Neuronal stem cell (in vitro differentiated cells): ENCODE measurements around the gene LCA5L.

Experiments used
- DNase-seq: peaks from one replicate; pipeline ENCODE4 v3.0.0-alpha.2; 2013; ENCODE audit warnings: low spot score
- H2AFZ ChIP-seq: one replicate; pipeline ENCODE4 v1.6.1; 2013; ENCODE audit warnings: mild to moderate bottlenecking, low read length, inconsistent platforms
- H2AK5ac ChIP-seq: 2 replicates; pipeline ENCODE4 v1.6.1; 2013; ENCODE audit warnings: low read depth, mild to moderate bottlenecking, inconsistent platforms, low read length, moderate library complexity, mixed read lengths
- H2BK120ac ChIP-seq: 2 replicates; pipeline ENCODE4 v1.6.1; 2013; ENCODE audit warnings: low read depth, mild to moderate bottlenecking, inconsistent platforms, low read length, moderate library complexity, mixed read lengths
- H2BK12ac ChIP-seq: one replicate; pipeline ENCODE4 v1.6.1; 2013; ENCODE audit warnings: low read length, inconsistent platforms
- H2BK15ac ChIP-seq: 2 replicates; pipeline ENCODE4 v1.6.1; 2013; ENCODE audit warnings: mild to moderate bottlenecking, low read length, inconsistent platforms, mixed read lengths
- H2BK5ac ChIP-seq: one replicate; pipeline ENCODE4 v1.6.1; 2013; ENCODE audit warnings: inconsistent platforms, mild to moderate bottlenecking, low read length, moderate library complexity
- H3K14ac ChIP-seq: one replicate; pipeline ENCODE4 v1.6.1; 2013; ENCODE audit warnings: low read length, inconsistent platforms
- H3K18ac ChIP-seq: 2 replicates; pipeline ENCODE4 v1.6.1; 2013; ENCODE audit warnings: low read length, inconsistent platforms
- H3K23ac ChIP-seq: 2 replicates; pipeline ENCODE4 v1.6.1; 2013; ENCODE audit warnings: low read depth, mild to moderate bottlenecking, mixed read lengths, low read length, inconsistent platforms; ENCODE audit not compliant: poor library complexity
- H3K27ac ChIP-seq: replicated peaks from 3 replicates; pipeline ENCODE4 v1.5.1; 2013; ENCODE audit warnings: low read length, inconsistent platforms
- H3K27me3 ChIP-seq, 3 experiments: 2 replicates each; pipeline ENCODE4 v1.6.1; 2013; ENCODE audit warnings: low read length in 3 of 3, mild to moderate bottlenecking in 2 of 3, inconsistent platforms in 1 of 3, low read depth in 1 of 3, mixed read lengths in 1 of 3, moderate library complexity in 1 of 3; ENCODE audit not compliant: control insufficient read depth in 3 of 3, insufficient read depth in 3 of 3
- H3K36me3 ChIP-seq, 2 donors: replicated peaks in 1 of 2; 2 replicates each; pipeline ENCODE4 v1.6.1; 2013; ENCODE audit warnings: low read length in 2 of 2; ENCODE audit not compliant: control insufficient read depth in 2 of 2, insufficient read depth in 2 of 2
- H3K4ac ChIP-seq: 2 replicates; pipeline ENCODE4 v1.6.1; 2013; ENCODE audit warnings: inconsistent platforms, mild to moderate bottlenecking, low read length, moderate library complexity
- H3K4me1 ChIP-seq, 2 donors: 1 replicate in 1 of 2; 2 replicates in 1 of 2; pipeline ENCODE4 v1.6.1; 2013; ENCODE audit warnings: low read length in 2 of 2, low read depth in 1 of 2; ENCODE audit not compliant: control insufficient read depth in 2 of 2, insufficient read depth in 1 of 2
- H3K4me2 ChIP-seq: one replicate; pipeline ENCODE4 v1.6.1; 2013; ENCODE audit warnings: mild to moderate bottlenecking, low read length, inconsistent platforms; ENCODE audit not compliant: insufficient read depth, poor library complexity, severe bottlenecking
- H3K4me3 ChIP-seq, 2 donors: 2 replicates each; pipeline ENCODE4 v1.5.1; 2013; ENCODE audit warnings: low read length in 2 of 2, mild to moderate bottlenecking in 2 of 2, inconsistent platforms in 1 of 2, moderate library complexity in 1 of 2
- H3K79me1 ChIP-seq: one replicate; pipeline ENCODE4 v1.6.1; 2013; ENCODE audit warnings: low read depth, mild to moderate bottlenecking, inconsistent platforms, low read length, moderate library complexity
- H3K9ac ChIP-seq: one replicate; pipeline ENCODE4 v1.6.1; 2013; ENCODE audit warnings: mild to moderate bottlenecking, low read depth, low read length, inconsistent platforms; ENCODE audit not compliant: poor library complexity
- H3K9me3 ChIP-seq, 2 donors: replicated peaks in 1 of 2; 2 replicates each; pipeline versions ENCODE3 to v1.6.1; 2013; ENCODE audit warnings: low read length in 2 of 2, mild to moderate bottlenecking in 2 of 2, inconsistent platforms in 1 of 2, low read depth in 1 of 2, mixed read lengths in 1 of 2, moderate library complexity in 1 of 2; ENCODE audit not compliant: control insufficient read depth in 2 of 2, insufficient read depth in 1 of 2
- H4K8ac ChIP-seq: one replicate; pipeline ENCODE4 v1.6.1; 2013; ENCODE audit warnings: low read depth, mild to moderate bottlenecking, inconsistent platforms, low read length, moderate library complexity
- H4K91ac ChIP-seq: one replicate; pipeline ENCODE4 v1.6.1; 2013; ENCODE audit warnings: low read length, low read depth, mild to moderate bottlenecking, inconsistent platforms; ENCODE audit not compliant: poor library complexity
- WGBS, 2 donors: extraction: QIAGEN DNeasy Blood & Tissue Kit; methylation state at CpG; one replicate each; pipeline ENCODE4 v1.1.7; 2013; ENCODE audit warnings: missing lambda C conversion rate in 2 of 2, mixed read lengths in 1 of 2; ENCODE audit not compliant: insufficient read length in 2 of 2, insufficient replicate concordance in 1 of 2; ENCODE audit errors: extremely low coverage in 2 of 2; 5-methylcytosine and 5-hydroxymethylcytosine counted together

LCA5L gene

GRCh38 chr21:39364949-39365348 lies 80.6 kb downstream of the LCA5L start:
- Histone ChIP-seq H3K4ac (no peak overlapping the region), H3K18ac (no peak overlapping the region), H3K36me3 (no peaks in the 10 kb centered on the region), H3K9me3 (no peaks in the 10 kb centered on the region), H2BK120ac (no peak overlapping the region), H3K4me3 (no peak overlapping the region), H3K79me1 (no peaks in the 10 kb centered on the region), H2AFZ (no peak overlapping the region), H4K91ac (no peak overlapping the region), H3K9ac (no peak overlapping the region), H2AK5ac (no peak overlapping the region), H3K23ac (no peak overlapping the region), H2BK5ac (no peak overlapping the region), H4K8ac (no peak overlapping the region), H3K4me2 (no peak overlapping the region), H3K14ac (no peak overlapping the region), H3K27ac (no peak overlapping the region), H2BK15ac (no peak overlapping the region), H3K27me3 (peaks cover 0 to 8% (median 0%) of the 10 kb centered on the region in 3 experiments), H3K4me1 (no peaks in the 10 kb centered on the region), H2BK12ac (no peak overlapping the region)
- no CpG with 5 or more reads among the region's 4 CpGs for WGBS, 2 donors
- no peak for DNase-seq

- H4K91ac ChIP-seq = no peak overlapping the region
- no peak overlapping the region for H2AK5ac ChIP-seq
- H3K9me3 ChIP-seq = no peaks in the 10 kb centered on the region
- no peaks in the 10 kb centered on the region for H3K36me3 ChIP-seq
- H3K14ac ChIP-seq = no peak overlapping the region
- no CpG with 5 or more reads among the region's 6 CpGs for WGBS, 2 donors
- no peak overlapping the region for H3K18ac ChIP-seq
- no peak overlapping the region for H3K23ac ChIP-seq
- H3K79me1 ChIP-seq = no peaks in the 10 kb centered on the region
- no peak for DNase-seq
- no peaks in the 10 kb centered on the region for H3K4me1 ChIP-seq
- no peak overlapping the region for H3K4ac ChIP-seq
- H3K27ac ChIP-seq = no peak overlapping the region
- no peak overlapping the region for H3K4me2 ChIP-seq
- no peak overlapping the region for H2AFZ ChIP-seq
- no peak overlapping the region for H4K8ac ChIP-seq
- no peak overlapping the region for H2BK12ac ChIP-seq
- peaks cover 0 to 8% (median 0%) of the 10 kb centered on the region in 3 experiments for H3K27me3 ChIP-seq
- no peak overlapping the region for H3K4me3 ChIP-seq
- no peak overlapping the region for H2BK120ac ChIP-seq
- H2BK5ac ChIP-seq = no peak overlapping the region
- no peak overlapping the region for H3K9ac ChIP-seq
- H2BK15ac ChIP-seq = no peak overlapping the region
Observed at GRCh38 chr21:39363607-39364555, 81.7 kb downstream of the LCA5L start.

GRCh38 chr21:39362733-39363132 lies 82.8 kb downstream of the LCA5L start:
- no peak overlapping the region for H3K18ac ChIP-seq
- H2BK15ac ChIP-seq = no peak overlapping the region
- H2AFZ ChIP-seq = no peak overlapping the region
- H3K36me3 ChIP-seq = no peaks in the 10 kb centered on the region
- H3K9me3 ChIP-seq = no peaks in the 10 kb centered on the region
- H4K91ac ChIP-seq = no peak overlapping the region
- H3K27me3 ChIP-seq = peaks cover 0 to 8% (median 0%) of the 10 kb centered on the region in 3 experiments
- no CpG with 5 or more reads among the region's 3 CpGs for WGBS, 2 donors
- H3K4me3 ChIP-seq = no peak overlapping the region
- no peak overlapping the region for H3K9ac ChIP-seq
- no peak overlapping the region for H3K14ac ChIP-seq
- no peak overlapping the region for H2BK120ac ChIP-seq
- no peak overlapping the region for H2BK5ac ChIP-seq
- no peak for DNase-seq
- H3K4me2 ChIP-seq = no peak overlapping the region
- H2BK12ac ChIP-seq = no peak overlapping the region
- H3K27ac ChIP-seq = no peak overlapping the region
- no peak overlapping the region for H4K8ac ChIP-seq
- H3K23ac ChIP-seq = no peak overlapping the region
- no peak overlapping the region for H2AK5ac ChIP-seq
- no peaks in the 10 kb centered on the region for H3K4me1 ChIP-seq
- H3K79me1 ChIP-seq = no peaks in the 10 kb centered on the region
- H3K4ac ChIP-seq = no peak overlapping the region

- no peak overlapping the region for H3K23ac ChIP-seq
- no peak overlapping the region for H3K18ac ChIP-seq
- H4K91ac ChIP-seq = no peak overlapping the region
- H3K27ac ChIP-seq = no peak overlapping the region
- H3K14ac ChIP-seq = no peak overlapping the region
- WGBS, 2 donors = no CpG with 5 or more reads among the region's 4 CpGs
- H2BK120ac ChIP-seq = no peak overlapping the region
- no peaks in the 10 kb centered on the region for H3K9me3 ChIP-seq
- no peak overlapping the region for H3K4me2 ChIP-seq
- H2BK5ac ChIP-seq = no peak overlapping the region
- peaks cover 0 to 8% (median 0%) of the 10 kb centered on the region in 3 experiments for H3K27me3 ChIP-seq
- H4K8ac ChIP-seq = no peak overlapping the region
- H3K36me3 ChIP-seq = no peaks in the 10 kb centered on the region
- H3K79me1 ChIP-seq = no peaks in the 10 kb centered on the region
- no peak overlapping the region for H2BK12ac ChIP-seq
- H3K9ac ChIP-seq = no peak overlapping the region
- no peak overlapping the region for H2AK5ac ChIP-seq
- no peak overlapping the region for H2AFZ ChIP-seq
- DNase-seq = no peak
- no peak overlapping the region for H2BK15ac ChIP-seq
- H3K4me1 ChIP-seq = no peaks in the 10 kb centered on the region
- H3K4me3 ChIP-seq = no peak overlapping the region
- no peak overlapping the region for H3K4ac ChIP-seq
Observed at GRCh38 chr21:39359382-39359781, 86.2 kb downstream of the LCA5L start.
